Chondrocyte (in vitro differentiated cells): ENCODE data around the gene TEX36. TPM values are rescaled to one million over a fixed set of nuclear protein-coding genes. Genes with fewer than 3 reads are reported as not detected.
A peak's percentile ranks its signal among the peaks of the same experiment; 100 is the strongest.

Experiments used
- DNase-seq: peaks from one replicate; pipeline ENCODE4 v3.0.0; 2021; ENCODE audit warnings: mixed read lengths, low spot score
- H3K27ac Mint-ChIP-seq: one replicate; pipeline ENCODE4 v1.8.0; 2021; ENCODE audit warnings: mild to moderate bottlenecking, moderate library complexity, mixed read lengths; ENCODE audit not compliant: unreplicated experiment
- H3K27me3 Mint-ChIP-seq: 2 replicates; pipeline ENCODE4 v1.8.0; 2021; ENCODE audit warnings: low read depth, mixed read lengths
- H3K36me3 Mint-ChIP-seq: 2 replicates; pipeline ENCODE4 v1.8.0; 2021; ENCODE audit warnings: low read depth, mixed read lengths
- H3K4me1 Mint-ChIP-seq: 2 replicates; pipeline ENCODE4 v1.8.0; 2021; ENCODE audit warnings: low read depth, mild to moderate bottlenecking, mixed read lengths
- H3K4me3 Mint-ChIP-seq: one replicate; pipeline ENCODE4 v1.8.0; 2021; ENCODE audit warnings: mild to moderate bottlenecking, moderate library complexity, mixed read lengths; ENCODE audit not compliant: unreplicated experiment
- H3K9me3 Mint-ChIP-seq: 2 replicates; pipeline ENCODE4 v1.8.0; 2021; ENCODE audit warnings: low read depth, mixed read lengths
- CTCF ChIP-seq: fragments of 200-600 bp; sonication (generic); IDR thresholded peaks from 2 replicates; pipeline ENCODE4 v1.5.0; 2021; ENCODE audit warnings: antibody characterized with exemption, mild to moderate bottlenecking, moderate library complexity
- total RNA-seq: library from RNA; stranded (reverse); gene quantifications from 3 replicates; pipeline ENCODE4 v1.2.1, GENCODE V29; 2021

The TEX36 gene
- total RNA-seq, 1 donor from 2014 or later = not detected

DNA sequence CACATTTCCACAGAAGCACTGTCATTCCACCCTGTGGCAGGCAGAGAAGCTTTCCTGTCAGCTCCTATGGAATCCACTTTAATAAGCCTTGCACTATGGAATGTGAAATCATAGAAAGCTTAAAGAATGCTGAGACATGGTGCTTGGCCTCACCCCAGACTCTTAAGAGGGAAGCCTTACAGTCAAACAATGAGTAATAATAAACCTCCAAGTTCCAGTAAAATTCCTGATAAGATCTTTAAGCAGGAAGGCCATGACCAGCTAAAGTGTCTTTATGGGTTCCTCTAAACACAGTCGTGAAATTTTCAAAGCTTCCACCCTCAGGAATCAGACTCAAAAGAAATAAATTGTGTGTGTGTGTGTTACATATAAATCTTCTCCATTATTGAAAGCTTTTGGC is 11.9 kb upstream of the TEX36 start:
- no peaks in the 10 kb centered on the region for H3K36me3 Mint-ChIP-seq
- no peak overlapping the region for H3K4me3 Mint-ChIP-seq
- peaks cover 23% of the 10 kb centered on the region for H3K27me3 Mint-ChIP-seq
- peak overlapping the region; percentile 66 for H3K27ac Mint-ChIP-seq
- TF ChIP-seq CTCF = peak; percentile 9
- no peak for DNase-seq
- no peaks in the 10 kb centered on the region for H3K9me3 Mint-ChIP-seq
- H3K4me1 Mint-ChIP-seq = peaks cover 9% of the 10 kb centered on the region

DNA sequence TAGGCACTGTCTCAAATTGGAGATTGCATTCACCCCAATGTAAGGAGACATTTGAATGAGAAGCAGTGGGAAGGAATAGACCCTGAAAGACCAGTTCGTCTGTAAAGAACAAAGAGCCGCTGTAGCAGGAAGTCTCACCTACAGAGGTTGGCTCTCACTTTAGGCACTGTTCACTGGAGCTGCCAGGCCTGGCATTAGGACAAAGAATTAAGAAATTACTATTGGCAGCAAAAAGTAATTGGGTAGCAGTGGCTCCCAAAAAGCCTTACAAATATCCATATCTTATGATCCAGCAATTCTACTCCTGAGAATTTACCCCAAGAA is 10.5 kb upstream of the TEX36 start:
- no peak for DNase-seq
- Mint-ChIP-seq H3K4me1 (peaks cover 9% of the 10 kb centered on the region), H3K4me3 (no peak overlapping the region), H3K27ac (no peak overlapping the region), H3K36me3 (no peaks in the 10 kb centered on the region), H3K9me3 (no peaks in the 10 kb centered on the region), H3K27me3 (peaks cover 31% of the 10 kb centered on the region)
- TF ChIP-seq CTCF = no peak

GRCh38 chr10:125692601-125693523 is 9.9 kb upstream of the TEX36 start:
- no peak for DNase-seq
- Mint-ChIP-seq H3K9me3 (no peaks in the 10 kb centered on the region), H3K4me1 (peaks cover 9% of the 10 kb centered on the region), H3K27ac (no peak overlapping the region), H3K27me3 (peaks cover 31% of the 10 kb centered on the region), H3K4me3 (no peak overlapping the region), H3K36me3 (no peaks in the 10 kb centered on the region)
- TF ChIP-seq CTCF = no peak

- TF ChIP-seq CTCF = no peak
- H3K4me1 Mint-ChIP-seq = peaks cover 9% of the 10 kb centered on the region
- H3K4me3 Mint-ChIP-seq = no peak overlapping the region
- H3K27ac Mint-ChIP-seq = no peak overlapping the region
- H3K9me3 Mint-ChIP-seq = no peaks in the 10 kb centered on the region
- H3K36me3 Mint-ChIP-seq = no peaks in the 10 kb centered on the region
- peaks cover 31% of the 10 kb centered on the region for H3K27me3 Mint-ChIP-seq
- no peak for DNase-seq
These were observed 9.2 kb upstream of the TEX36 start for GRCh38 chr10:125692196-125692595.

GRCh38 chr10:125691160-125691981 is 8.4 kb upstream of the TEX36 start:
- Mint-ChIP-seq H3K9me3 (no peaks in the 10 kb centered on the region), H3K27me3 (peaks cover 32% of the 10 kb centered on the region), H3K36me3 (no peaks in the 10 kb centered on the region), H3K4me3 (no peak overlapping the region), H3K4me1 (peaks cover 9% of the 10 kb centered on the region), H3K27ac (no peak overlapping the region)
- no peak for DNase-seq
- TF ChIP-seq CTCF = no peak
